Stimulated activated CD8-positive, alpha-beta memory T cell treated with anti-CD3 and anti-CD28 coated beads, Interleukin-4, amount 100 ng/mL, for 4 hours (primary cell): Measurements from ENCODE around the gene GPR4.
"Not testable (repeated sequence)": the region's sequence is repeated elsewhere in the genome, so short reads cannot be mapped to it uniquely, and the experiment has no call there.

Experiments
- DNase-seq, 2 donors: peaks; one replicate each; pipeline ENCODE4 v3.0.0-alpha.2; 2020; ENCODE audit warnings: low read depth in 2 of 2, low spot score in 1 of 2

GPR4 gene

DNA sequence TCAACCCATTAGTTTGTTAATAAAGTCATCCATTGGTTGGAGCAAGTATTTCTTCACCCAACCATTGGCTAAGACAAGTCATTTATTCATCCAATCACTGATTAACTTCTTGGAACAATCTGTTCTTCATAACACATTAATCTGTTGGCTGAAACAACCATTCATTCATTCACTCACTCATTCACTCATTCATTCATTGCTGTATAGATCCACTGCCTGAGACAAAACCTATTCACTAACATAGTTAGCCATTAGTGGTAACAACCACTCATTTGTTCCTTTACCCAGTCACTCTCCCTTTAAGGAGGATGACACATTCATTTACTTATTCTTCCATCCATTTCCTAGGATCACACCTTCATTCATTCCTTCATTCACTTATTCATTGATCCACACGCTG, 22.0 kb upstream of the GPR4 start:
- no peak for DNase-seq

DNA sequence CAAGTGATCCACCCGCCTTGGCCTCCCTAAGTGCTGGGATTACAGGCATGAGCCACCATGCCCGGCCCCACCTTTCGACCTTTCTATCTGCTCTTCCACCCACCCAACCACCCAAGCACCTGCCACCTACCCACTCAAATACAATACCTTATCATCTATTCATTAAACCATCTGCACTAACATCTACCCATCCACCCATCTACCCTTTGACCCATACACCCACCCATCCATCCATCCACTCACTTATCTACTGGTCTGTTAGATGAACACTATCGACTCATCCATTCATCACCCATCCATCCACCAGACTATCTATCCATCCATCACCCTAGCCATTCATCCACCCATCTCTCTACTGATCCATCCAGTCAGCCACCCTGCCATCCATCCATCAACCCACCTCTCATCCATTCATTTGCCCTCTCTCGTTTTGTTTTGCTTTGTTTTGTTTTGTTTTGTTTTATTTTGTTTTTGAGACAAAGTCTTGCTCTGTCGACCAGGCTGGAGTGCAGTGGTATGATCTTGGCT, 20.0 kb upstream of the GPR4 start:
- DNase-seq, result no peak

DNA sequence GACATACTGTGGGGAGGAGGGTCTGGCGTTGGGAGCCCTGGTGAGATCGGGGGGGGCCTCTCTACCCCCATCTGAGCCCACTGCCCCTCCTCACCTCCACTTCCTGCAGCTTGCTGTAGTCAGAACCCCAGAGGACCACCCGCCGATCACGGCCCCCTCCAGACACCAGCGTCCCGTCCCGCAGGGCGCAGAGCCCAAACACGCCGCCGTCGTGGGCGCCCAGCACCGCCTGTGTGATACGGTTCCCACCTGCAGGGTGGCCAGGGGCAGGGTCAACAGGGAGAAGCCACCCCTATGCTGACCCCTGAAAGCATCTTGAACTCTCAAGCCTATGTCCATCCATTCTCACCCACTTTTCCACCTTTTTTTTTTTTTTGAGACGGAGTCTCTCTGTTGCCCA, 19.4 kb upstream of the GPR4 start:
- no peak for DNase-seq

DNA sequence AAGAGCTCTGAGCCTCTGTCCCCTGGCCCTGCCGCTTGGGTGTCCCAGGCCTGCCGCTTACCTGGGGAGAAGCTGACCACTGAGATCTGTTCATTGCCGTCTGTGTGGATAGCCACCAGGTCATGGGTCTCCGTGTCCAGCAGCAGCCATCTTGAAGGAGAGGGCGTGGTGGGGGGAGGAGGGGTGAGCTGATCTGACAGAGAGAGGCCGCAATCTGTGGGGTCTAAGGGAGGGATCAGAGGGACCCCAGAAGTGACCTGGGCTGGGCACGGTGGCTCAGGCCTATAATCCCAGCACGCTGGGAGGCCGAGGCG, 14.6 kb upstream of the GPR4 start:
- DNase-seq, result no peak

DNA sequence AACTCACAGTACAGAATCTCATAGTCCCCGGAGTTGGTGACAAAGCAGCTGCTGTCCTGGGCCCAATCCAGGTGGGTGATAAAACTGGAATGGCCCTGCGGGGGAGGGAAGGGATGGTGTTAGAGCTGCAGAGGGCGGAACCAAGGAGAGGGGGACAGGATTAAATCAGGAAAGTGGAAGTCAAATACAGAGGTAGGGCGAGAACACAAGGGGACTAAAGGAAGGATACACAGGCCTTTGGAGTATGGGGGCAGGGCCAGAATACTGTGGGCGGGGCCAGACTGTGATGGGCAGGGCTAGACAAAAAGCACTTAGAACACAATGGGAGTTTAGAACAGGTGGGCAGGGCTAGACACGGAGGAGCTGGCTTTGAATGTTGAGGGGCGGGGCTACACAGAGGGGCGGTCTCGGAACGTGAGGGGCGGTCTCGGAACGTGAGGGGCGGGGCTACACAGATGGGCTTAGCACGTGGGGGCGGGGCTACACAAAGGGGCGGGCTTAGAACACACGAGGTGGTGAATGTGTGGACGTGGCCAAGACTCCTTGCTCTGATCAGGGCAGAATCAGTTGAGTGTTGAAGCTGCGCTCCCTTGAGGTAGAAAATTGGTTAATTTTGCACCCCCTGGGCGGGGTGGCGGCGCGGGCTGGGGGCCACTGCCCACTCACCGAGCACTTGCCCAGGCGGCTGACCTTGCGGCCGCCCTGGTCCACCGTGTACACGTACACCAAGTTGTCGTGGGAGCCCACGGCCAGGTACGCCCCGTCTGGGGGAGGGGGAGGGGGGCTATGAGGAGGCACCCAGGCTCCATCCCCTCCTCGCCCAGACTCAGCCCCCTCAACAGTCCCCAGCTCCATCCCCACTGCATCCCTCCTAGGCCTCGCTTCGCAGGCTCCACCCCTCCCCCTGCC, 14.0 kb upstream of the GPR4 start:
- peak; percentile 25 to 41 for DNase-seq

GRCh38 chr19:45615056-45615455, 13.0 kb upstream of the GPR4 start:
- DNase-seq, result not testable (repeated sequence)

DNA sequence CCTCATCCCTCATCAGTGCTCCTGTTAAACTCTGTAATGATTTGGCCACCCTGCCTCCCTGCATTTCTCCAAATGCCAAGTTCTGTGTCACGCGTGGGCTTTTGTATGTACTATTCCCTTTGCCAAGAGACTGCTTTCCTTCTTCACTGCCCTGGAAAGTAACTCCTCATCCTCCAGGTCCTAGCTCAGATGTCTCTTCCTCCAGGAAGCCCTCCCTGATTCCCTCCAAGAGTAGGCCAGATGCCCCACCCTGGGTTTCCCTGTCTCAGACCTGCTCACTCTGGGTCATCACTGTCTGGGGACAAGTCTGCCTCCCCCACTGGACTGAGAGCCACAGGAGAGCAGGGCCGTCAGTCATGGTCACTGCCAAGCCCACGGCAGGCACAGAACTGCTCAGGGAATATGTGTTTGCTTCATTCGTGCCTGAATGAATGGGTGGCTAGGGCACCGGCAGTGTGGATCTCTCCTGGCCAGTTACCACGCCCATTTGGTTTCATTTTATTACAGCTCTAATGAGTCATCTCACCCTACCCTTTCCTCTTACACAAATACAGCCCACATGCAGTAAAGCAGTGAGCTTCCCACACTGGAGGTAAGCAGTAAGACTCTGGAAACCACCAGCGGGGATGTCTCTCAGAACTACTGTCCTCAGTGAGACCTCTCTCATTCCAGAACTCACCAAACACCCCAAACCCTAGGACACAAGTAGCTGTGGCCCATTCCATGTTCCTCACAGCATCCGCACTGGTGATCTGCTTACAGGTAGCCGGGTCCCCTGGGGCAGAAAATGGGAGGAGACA, 12.1 kb upstream of the GPR4 start:
- DNase-seq, result no peak

DNA sequence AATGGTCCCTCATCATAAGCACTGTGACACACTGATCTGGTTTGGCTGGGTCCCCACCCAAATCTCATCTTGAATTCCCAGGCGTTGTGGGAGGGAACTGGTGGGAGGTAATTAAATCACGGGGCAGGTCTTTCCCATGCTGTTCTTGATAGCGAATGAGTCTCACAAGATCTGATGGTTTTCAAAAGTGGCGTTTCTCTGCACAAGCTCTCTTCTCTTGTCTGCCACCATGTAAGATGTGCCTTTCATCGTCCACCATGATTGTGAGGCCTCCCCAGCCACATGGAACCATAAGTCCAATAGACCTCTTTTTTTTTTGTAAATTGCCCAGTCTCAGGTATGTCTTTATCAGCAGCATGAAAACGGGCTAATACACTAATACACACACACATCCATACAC, 6.9 kb upstream of the GPR4 start:
- DNase-seq, result no peak

DNA sequence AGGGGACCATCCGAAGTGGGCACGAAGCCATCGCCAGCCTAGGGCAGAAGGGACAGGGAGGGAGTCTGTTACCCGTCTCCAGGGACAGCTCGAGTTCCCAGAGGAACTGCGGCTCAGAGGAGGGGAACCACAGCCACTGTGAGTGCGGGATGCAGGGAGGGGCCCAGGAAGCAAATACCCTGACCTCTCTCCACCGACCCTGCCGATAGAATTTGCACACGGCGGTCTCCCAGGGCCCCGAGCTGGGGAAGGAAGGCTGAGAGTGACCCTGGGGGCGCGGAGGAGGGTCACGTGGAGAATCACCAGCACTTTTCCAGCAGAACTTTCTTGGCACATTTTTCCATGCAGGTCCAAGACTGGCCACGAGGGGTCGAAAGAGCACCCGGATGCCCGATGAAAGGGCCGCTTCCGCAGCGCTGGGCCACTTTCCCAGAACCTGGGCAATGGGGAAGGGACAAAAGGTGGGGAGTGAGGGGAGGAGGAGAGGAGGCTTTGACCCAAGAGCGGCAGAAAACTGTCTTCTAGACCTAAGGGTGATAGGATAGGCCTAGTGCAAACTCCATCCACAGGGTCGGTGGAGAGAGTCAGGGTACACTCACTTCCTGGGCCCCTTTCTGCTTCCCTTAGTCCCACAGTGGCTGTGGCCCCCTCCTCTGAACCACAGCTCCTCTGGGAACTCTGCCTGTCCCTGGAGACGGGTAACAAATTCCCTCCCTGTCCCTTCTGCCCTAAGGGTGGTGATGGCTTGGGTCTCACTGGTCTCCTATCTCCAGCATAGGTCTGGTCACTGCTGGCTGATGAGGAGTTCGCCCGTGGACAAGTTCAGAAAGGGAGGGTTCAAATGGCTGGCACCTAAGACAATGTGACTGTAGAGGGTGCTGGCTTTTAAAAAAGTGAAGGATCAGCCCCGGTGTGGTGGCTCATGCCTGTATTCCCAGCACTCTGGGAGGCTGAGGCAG, 5.3 kb upstream of the GPR4 start:
- DNase-seq, result peak in 1 of 2 donors; percentile 28

- DNase-seq, result no peak
Observed at GRCh38 chr19:45601115-45601514, 897 bp downstream of the GPR4 start.

- DNase-seq, result no peak
Observed at GRCh38 chr19:45600340-45600885, 1.6 kb downstream of the GPR4 start.

GRCh38 chr19:45599286-45599685, 2.7 kb downstream of the GPR4 start:
- no peak for DNase-seq

DNA sequence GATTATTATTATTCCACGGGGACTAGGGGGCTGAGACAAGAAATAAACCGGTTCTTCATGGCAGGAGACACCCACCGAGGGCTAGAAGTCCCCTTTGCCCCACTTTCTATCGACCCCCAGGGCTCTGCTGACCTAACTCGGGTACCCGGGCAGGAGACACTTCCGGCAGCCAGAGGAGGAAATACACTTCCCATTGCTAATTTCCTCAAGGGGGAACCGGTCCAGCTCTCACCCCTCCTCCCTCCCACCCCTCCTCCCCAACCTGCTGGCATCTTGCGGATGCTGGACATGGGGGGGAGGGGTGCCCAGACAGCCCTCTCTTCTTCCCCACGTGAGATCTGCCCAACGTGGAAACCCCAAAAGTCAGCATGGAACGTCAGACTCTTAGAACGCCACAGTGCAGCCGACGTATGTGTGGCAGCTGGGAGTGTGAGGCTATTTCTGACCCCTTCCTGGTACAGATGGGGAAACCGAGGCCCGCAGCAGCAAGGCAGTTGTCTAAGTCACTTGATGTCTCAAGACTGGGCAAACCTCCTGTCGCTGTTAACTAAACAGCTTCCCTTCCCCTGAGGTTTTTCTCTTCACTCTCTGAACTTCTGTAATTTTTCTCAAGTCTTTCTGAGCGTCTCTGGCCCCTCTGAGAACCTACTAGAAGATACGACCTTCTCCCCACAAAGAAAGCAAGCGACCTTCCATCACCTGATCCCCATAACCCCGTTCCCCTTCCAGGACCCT, 3.6 kb downstream of the GPR4 start:
- DNase-seq, result no peak

DNA sequence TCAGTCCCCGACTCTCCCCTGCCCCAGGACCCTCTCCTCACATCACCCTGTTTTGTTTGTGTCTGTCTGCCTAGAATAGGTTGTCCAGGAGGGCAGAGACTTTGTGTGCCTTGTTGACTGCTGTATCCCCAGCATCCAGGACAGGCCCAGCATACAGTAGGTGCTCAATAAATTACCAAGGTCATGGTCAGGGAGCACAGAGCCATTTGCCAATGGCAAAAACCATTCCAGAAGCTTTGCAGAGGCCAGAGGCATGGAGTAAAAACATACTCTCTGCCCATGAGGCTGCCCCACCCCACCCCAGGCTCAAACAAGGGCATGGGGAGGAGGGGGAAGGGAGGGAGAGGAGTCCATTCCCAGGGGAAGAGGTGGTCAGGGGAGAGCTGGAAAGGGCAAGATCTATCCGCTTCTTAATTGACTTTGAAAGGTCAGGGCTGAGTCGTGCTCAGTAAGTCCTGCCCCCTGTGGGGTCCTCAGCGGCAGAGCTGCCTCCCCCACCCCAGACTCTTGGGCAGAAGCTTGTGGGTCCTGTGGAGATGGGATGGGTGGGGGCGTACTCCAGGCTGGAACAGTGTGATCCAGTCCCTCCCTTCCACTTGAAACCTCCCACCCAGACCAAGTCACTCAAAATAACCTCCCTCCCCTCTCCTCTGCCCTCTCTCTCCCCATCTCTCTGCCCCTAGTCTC, 4.4 kb downstream of the GPR4 start:
- DNase-seq, result no peak

DNA sequence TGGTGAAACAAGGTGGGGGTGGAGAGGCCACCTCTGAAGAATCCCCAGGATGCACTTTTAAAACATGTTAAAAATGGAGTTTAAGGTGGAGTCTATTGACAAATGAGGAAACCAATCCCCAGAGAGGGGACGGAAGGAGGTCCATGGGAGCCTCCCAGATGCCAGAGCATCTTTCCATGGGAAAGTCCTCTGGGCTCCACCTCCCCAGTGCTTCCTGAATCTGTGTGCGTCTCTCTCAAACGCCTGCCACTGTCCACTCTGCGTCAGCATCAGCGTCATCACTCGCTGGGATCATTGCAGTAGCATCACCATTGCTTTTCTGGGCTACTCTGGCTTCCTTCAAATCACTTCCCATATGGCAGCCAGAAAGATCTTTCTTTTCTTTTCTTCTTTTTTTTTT, 6.2 kb downstream of the GPR4 start:
- no peak for DNase-seq

DNA sequence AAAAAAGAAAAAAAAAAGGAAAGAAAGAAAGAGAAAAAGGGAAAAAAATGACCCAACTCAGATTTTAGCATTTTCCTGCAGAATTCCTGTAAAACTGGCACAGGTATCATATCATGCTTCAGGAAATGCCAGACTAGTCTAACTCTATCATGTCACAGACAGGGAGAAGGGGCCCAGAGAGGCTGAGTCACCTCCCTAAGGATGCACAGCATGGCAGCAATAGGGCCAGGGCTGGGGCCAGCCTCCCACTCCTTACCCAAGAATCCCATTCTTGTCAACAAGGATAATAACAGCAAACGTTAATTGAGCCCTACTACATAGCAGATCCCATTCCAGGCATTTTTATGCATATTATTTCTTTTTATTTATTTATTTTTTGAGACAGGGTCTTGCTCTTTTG, 8.5 kb downstream of the GPR4 start:
- no peak for DNase-seq

- DNase-seq, result no peak
Observed at GRCh38 chr19:45592366-45592765, 9.6 kb downstream of the GPR4 start.

- DNase-seq, result no peak
Observed at GRCh38 chr19:45591638-45592005, 10.4 kb downstream of the GPR4 start.

GRCh38 chr19:45591004-45591637, 10.9 kb downstream of the GPR4 start:
- no peak for DNase-seq
